Stomach smooth muscle (tissue), 2 donors: ENCODE results near the gene NEUROG2.

Experiments
- H3K27ac ChIP-seq: one replicate; pipeline ENCODE4 v1.7.0; 2013; ENCODE audit warnings: mild to moderate bottlenecking, low read length, inconsistent platforms
- H3K27me3 ChIP-seq, 2 donors: one replicate each; pipeline ENCODE4 v1.7.0; 2013; ENCODE audit warnings: low read length in 2 of 2; ENCODE audit not compliant: insufficient read depth in 2 of 2, control insufficient read depth in 1 of 2
- H3K36me3 ChIP-seq, 2 donors: one replicate each; pipeline ENCODE4 v1.7.0; 2013; ENCODE audit warnings: low read length in 2 of 2; ENCODE audit not compliant: control insufficient read depth in 2 of 2, insufficient read depth in 2 of 2
- H3K4me1 ChIP-seq: one replicate; pipeline ENCODE4 v1.7.0; 2013; ENCODE audit warnings: low read length; ENCODE audit not compliant: control insufficient read depth, insufficient read depth
- H3K4me3 ChIP-seq, 2 donors: one replicate each; pipeline ENCODE4 v1.7.0; 2013; ENCODE audit warnings: low read length in 2 of 2
- H3K9ac ChIP-seq, 2 donors: one replicate each; pipeline ENCODE4 v1.7.0; 2013; ENCODE audit warnings: low read length in 2 of 2, mild to moderate bottlenecking in 1 of 2
- H3K9me3 ChIP-seq, 2 donors: one replicate each; pipeline ENCODE4 v1.7.0; 2013; ENCODE audit warnings: low read length in 2 of 2; ENCODE audit not compliant: control insufficient read depth in 2 of 2
- donor health status: healthy.
- donor health status: Pancreatic carcinoma.

The NEUROG2 gene

GRCh38 chr4:112485930-112486329 lies 30.1 kb downstream of the NEUROG2 start:
- H3K9me3 ChIP-seq, result peaks cover 0 to 2% of the 10 kb centered on the region in 2 donors
- no peaks in the 10 kb centered on the region for H3K27me3 ChIP-seq
- H3K4me1 ChIP-seq, result no peaks in the 10 kb centered on the region
- H3K36me3 ChIP-seq, result no peaks in the 10 kb centered on the region
- H3K9ac ChIP-seq, result no peak overlapping the region
- no peak overlapping the region for H3K4me3 ChIP-seq
- H3K27ac ChIP-seq, result no peak overlapping the region

- H3K4me3 ChIP-seq, result no peak overlapping the region
- H3K4me1 ChIP-seq, result no peaks in the 10 kb centered on the region
- H3K36me3 ChIP-seq, result no peaks in the 10 kb centered on the region
- no peak overlapping the region for H3K27ac ChIP-seq
- no peaks in the 10 kb centered on the region for H3K9me3 ChIP-seq
- no peaks in the 10 kb centered on the region for H3K27me3 ChIP-seq
- no peak overlapping the region for H3K9ac ChIP-seq
Observed at GRCh38 chr4:112473985-112474384, 42.0 kb downstream of the NEUROG2 start.

GRCh38 chr4:112472318-112472717 lies 43.7 kb downstream of the NEUROG2 start:
- no peak overlapping the region for H3K27ac ChIP-seq
- H3K36me3 ChIP-seq, result no peaks in the 10 kb centered on the region
- H3K4me3 ChIP-seq, result no peak overlapping the region
- H3K4me1 ChIP-seq, result no peaks in the 10 kb centered on the region
- H3K27me3 ChIP-seq, result no peaks in the 10 kb centered on the region
- H3K9ac ChIP-seq, result no peak overlapping the region
- H3K9me3 ChIP-seq, result no peaks in the 10 kb centered on the region
